ENCODE data around the gene ATOX1.

- TF ChIP-seq YY1 (IDR thresholded peaks at IDR 0.05; ENCODE audit: insufficient read depth, insufficient read length) (no peak), SUZ12 (IDR thresholded peaks at IDR 0.05; ENCODE audit: extremely low read depth, insufficient read depth, insufficient read length) (no peak)
Measured at GRCh38 chr5:151773951-151774350, 15.5 kb upstream of the ATOX1 start.
